Inflammatory macrophage (primary cell): ENCODE results near the gene GASK1B.

Experiments
- DNase-seq, 2 donors: peaks; one replicate each; pipeline ENCODE4 v3.0.0-alpha.2; 2020 to 2022

The GASK1B gene

DNA sequence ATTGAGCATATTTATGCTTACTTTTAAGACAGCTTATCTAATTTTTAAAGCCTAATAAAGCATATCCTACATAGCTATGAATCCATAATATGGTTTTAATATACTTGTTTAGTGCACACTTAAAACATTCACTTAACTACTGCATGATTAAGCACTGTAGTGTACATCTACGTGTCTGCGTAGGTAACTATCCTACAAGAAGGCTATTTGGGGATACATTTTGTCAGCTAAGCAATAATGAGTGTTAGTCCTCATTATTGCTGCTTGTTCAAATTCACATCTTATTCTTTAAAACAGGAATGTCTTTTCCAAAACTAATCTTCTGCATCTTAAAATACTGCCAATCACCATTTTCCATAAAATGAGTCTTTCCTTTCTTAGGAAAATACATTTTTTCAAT is 38.6 kb downstream of the GASK1B start:
- DNase-seq: no peak

DNA sequence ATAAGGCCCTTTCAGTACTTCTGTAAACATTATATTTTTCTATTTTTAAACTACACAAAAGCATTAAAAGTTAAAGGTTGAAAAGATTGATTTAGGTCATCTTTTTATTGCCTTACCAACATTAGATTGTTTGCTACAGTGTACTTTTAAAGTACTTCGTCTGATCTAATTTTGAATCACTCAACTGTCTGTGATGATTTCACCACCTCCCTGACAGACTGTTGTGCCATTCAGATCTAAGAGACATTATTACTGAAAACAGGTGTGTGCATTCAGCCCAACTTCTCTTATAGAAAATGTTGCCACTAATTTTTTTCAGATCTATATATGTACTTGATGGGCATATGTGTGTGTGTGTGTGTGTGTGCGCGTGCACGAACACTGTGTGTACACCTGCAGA is 39.3 kb downstream of the GASK1B start:
- DNase-seq: no peak

DNA sequence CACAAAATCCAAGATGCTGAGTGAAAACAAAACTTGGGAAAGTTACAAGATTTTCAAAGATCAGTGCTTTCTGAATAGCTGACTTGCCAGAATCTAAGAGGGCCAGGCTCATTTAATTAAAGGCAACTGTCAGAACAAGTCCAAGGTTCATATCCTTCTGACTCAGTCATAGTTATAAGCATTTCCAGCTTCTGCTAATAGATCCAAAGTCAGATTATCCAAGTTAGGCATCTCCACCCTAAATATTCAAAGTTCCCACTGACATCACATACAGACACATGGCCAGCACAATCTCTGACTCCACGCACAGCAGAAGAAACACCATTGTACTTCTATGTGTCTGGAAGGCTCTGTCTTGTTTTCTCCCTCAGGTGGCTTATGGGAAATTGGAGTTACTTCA is 41.8 kb downstream of the GASK1B start:
- no peak for DNase-seq

DNA sequence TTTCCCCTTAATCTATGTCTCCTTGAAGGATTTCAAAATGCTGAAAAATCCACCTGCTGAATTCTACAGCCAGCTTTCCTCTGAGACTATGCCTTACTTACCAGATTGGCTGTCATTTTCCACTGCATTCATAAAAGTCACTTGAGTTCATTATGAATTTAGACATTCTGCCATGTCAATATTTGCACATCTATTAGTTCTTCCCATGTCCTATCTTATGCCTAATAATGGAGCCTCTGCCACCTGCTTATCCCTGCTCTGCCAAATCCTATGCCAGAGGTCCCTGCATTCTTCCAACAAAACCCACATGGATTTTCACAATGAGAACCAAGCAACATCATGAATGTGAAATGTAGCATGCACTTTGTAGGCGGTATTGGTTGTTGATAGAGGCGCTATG is 42.6 kb downstream of the GASK1B start:
- DNase-seq: no peak

DNA sequence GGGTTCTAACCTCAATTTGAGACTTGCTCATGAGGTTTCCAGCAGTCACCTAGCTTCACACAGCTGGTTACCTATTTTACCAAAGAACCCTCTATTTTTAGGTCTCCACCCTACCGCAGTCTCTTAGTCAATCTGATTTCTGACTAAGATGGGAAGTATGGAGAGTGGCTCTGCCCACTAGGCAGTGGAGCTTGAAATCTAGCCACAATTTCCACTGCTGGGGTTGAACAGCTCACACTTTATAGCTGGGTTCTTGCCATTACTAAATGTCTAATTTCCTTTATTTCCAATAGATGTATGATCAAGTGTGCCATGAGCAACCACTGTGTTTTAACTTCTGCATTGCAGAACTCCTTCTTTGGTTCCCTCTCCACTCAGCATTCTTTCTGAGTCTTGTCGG is 43.1 kb downstream of the GASK1B start:
- DNase-seq: peak; percentile 59 to 67

DNA sequence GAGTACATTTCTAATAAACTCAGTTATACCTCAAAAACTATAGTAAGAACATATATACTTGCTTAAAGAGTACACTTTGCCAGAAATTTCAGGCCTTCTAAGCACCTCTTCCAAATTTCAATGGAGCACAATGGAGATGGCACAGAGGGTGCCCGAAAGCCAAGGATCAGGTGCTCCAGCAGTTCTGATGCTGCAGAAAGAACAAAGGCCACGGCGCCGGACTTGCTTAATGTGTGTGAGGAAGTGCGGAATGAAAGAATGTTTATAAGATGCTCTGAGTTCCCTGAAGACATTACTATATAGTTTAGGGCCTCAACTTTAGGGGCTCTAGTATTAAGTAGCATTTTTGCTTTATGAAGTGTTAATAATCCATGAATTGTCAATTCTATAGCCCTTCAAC is 44.3 kb downstream of the GASK1B start:
- no peak for DNase-seq

DNA sequence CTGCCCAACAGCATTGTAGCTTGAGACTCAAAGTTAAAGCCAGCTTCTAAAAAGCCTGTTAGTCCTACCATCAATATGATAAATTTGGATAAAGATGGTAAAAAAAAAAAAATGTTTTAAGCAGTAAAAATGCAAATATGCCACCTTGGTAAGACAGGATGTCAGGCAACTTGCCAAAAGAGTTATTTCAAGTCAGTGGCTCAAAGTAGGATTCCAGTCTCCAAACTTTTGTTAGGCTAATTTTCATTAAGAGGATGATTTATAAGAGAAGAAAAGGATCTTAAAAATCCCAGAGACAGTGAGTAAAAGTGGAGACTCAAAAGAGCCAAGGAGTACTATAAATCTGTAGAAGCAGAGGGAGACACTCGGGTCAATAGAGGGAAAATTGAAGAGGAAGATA is 47.5 kb downstream of the GASK1B start:
- DNase-seq: no peak
